Stimulated activated naive B cell treated with anti-CD40 and anti-IgM and Interleukin-4, amounts not matched to agents 10 μg/mL and 1 μg/mL and 100 μg/mL, for 72 hours (primary cell): Measurements from ENCODE around the gene NUAK1.

Experiments
- ATAC-seq, 2 donors: fragments of 150-1000 bp; cut with Tn5 transposase; replicated peaks; 2 replicates each; pipeline ENCODE4 v1.10.0; 2021; ENCODE audit warnings: moderate library complexity in 1 of 2
- DNase-seq: peaks from one replicate; pipeline ENCODE4 v3.0.0; 2021
- H3K27ac Mint-ChIP-seq: one replicate; pipeline ENCODE4 v1.8.0; 2022; ENCODE audit warnings: mild to moderate bottlenecking, mixed read lengths
- H3K27me3 Mint-ChIP-seq, 2 donors: one replicate each; pipeline ENCODE4 v1.8.0; 2022; ENCODE audit warnings: mixed read lengths in 2 of 2
- H3K36me3 Mint-ChIP-seq, 2 donors: one replicate each; pipeline ENCODE4 v1.8.0; 2022; ENCODE audit warnings: mixed read lengths in 2 of 2, mild to moderate bottlenecking in 1 of 2
- H3K4me1 Mint-ChIP-seq, 2 donors: one replicate each; pipeline ENCODE4 v1.8.0; 2022; ENCODE audit warnings: mixed read lengths in 2 of 2, mild to moderate bottlenecking in 1 of 2
- H3K4me3 Mint-ChIP-seq, 2 donors: one replicate each; pipeline ENCODE4 v1.8.0; 2022; ENCODE audit warnings: mild to moderate bottlenecking in 2 of 2, mixed read lengths in 2 of 2, moderate library complexity in 1 of 2
- H3K9me3 Mint-ChIP-seq, 2 donors: one replicate each; pipeline ENCODE4 v1.8.0; 2022; ENCODE audit warnings: mixed read lengths in 2 of 2, mild to moderate bottlenecking in 1 of 2

The NUAK1 gene

DNA sequence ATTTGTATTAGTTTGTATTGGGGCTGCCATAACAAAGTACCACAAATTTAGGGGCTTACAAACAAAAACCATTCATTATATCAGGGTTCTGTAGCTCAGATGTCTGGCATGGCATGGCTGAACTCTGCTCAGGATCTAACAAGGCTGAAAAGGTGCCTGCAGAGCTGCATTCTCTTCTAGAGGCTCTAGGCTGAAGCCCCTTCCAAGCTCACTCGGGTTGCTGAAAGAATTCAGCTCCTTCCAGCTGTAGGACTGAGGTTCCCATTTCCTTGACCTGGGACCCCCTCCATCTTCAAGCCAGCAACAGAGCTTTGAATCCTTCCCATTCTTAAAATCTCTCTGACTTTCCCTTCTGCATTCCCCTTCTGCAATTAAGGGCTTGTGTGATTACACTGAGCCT is 90.7 kb downstream of the NUAK1 start:
- Mint-ChIP-seq H3K36me3 (no peaks in the 10 kb centered on the region), H3K9me3 (no peaks in the 10 kb centered on the region), H3K4me3 (no peak overlapping the region), H3K27me3 (peaks cover 8 to 12% of the 10 kb centered on the region in 2 donors), H3K4me1 (no peaks in the 10 kb centered on the region), H3K27ac (no peak overlapping the region)
- DNase-seq = no peak
- no peak for ATAC-seq

DNA sequence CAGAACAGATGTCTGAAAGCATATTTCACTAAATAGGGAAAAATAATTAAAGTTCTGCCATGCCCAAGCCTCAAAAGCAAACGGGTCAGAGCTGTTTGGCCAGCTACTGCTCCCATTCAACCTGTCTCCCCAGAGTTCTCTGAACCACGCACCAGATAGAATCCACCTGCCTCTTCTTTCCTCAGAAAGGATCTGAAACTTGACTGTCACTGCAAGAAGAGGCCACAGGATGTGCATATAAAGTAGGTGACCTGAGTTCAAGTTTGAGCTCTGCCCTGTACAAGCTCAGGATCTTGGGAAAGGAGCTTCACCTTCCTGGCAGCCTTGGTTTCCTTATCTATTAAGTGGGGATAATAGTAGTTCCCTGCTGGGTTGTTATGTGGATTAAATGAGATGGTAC is 91.8 kb downstream of the NUAK1 start:
- no peaks in the 10 kb centered on the region for H3K9me3 Mint-ChIP-seq
- ATAC-seq = no peak
- no peaks in the 10 kb centered on the region for H3K36me3 Mint-ChIP-seq
- no peak overlapping the region for H3K27ac Mint-ChIP-seq
- no peaks in the 10 kb centered on the region for H3K4me1 Mint-ChIP-seq
- H3K27me3 Mint-ChIP-seq = peaks cover 4 to 12% of the 10 kb centered on the region in 2 donors
- no peak for DNase-seq
- H3K4me3 Mint-ChIP-seq = no peak overlapping the region

- ATAC-seq (no peak), DNase-seq (no peak)
- H3K9me3 Mint-ChIP-seq = no peaks in the 10 kb centered on the region
- H3K4me3 Mint-ChIP-seq = no peak overlapping the region
- H3K4me1 Mint-ChIP-seq = no peaks in the 10 kb centered on the region
- no peaks in the 10 kb centered on the region for H3K36me3 Mint-ChIP-seq
- H3K27me3 Mint-ChIP-seq = peaks cover 4 to 12% of the 10 kb centered on the region in 2 donors
- no peak overlapping the region for H3K27ac Mint-ChIP-seq
Observed at GRCh38 chr12:106046301-106046846, 92.4 kb downstream of the NUAK1 start.

DNA sequence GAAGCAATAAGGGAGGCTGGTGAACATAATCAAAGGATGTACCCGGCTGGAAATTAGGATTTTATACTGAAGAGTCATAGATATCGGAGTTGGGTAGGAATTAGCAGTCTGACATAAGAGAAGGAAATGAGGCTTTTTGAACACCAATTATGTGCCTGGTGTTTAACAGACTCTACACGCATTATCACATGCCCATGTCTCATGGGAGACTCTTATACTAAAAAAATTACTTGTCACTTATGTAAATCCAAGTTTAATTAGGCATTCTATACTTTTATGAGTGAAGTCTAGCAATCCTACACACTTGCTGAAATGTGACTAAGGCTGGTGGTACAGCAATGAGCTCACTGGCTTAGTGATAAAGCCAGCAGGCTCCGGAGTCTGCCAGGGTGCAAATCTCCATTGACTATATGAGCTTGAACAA is 93.5 kb downstream of the NUAK1 start:
- Mint-ChIP-seq H3K27me3 (peaks cover 6 to 11% of the 10 kb centered on the region in 2 donors), H3K36me3 (no peaks in the 10 kb centered on the region), H3K27ac (no peak overlapping the region), H3K4me1 (no peaks in the 10 kb centered on the region), H3K9me3 (peaks cover 0 to 6% of the 10 kb centered on the region in 2 donors), H3K4me3 (no peak overlapping the region)
- DNase-seq (no peak), ATAC-seq (no peak)

DNA sequence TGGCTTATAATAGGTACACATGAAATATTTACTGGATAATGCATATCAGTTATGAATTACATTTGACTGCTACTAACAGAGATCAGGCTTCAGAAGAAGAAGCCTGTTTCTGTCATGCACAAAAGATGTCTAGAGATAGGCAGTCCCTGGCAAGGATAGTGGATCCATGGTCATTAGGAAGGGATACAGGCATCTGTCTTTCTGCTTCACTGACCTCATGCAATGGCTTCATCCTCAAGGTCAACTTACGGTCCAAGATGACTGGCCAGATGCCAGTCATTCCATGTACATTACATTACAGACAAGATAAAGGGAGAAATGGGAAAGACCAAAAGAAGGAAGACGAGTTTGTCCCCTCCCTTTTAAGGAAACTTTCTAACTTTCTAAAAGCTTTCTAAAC is 94.0 kb downstream of the NUAK1 start:
- ATAC-seq = no peak
- Mint-ChIP-seq H3K4me1 (no peaks in the 10 kb centered on the region), H3K27me3 (peaks cover 6 to 11% of the 10 kb centered on the region in 2 donors), H3K27ac (no peak overlapping the region), H3K4me3 (no peak overlapping the region), H3K36me3 (no peaks in the 10 kb centered on the region), H3K9me3 (peaks cover 0 to 6% of the 10 kb centered on the region in 2 donors)
- DNase-seq = no peak

- Mint-ChIP-seq H3K4me1 (no peaks in the 10 kb centered on the region), H3K9me3 (peaks cover 0 to 12% of the 10 kb centered on the region in 2 donors), H3K36me3 (no peaks in the 10 kb centered on the region), H3K27me3 (peaks cover 0 to 13% of the 10 kb centered on the region in 2 donors), H3K4me3 (no peak overlapping the region), H3K27ac (no peak overlapping the region)
- ATAC-seq (no peak), DNase-seq (no peak)
Observed at GRCh38 chr12:106042037-106042436, 96.7 kb downstream of the NUAK1 start.

DNA sequence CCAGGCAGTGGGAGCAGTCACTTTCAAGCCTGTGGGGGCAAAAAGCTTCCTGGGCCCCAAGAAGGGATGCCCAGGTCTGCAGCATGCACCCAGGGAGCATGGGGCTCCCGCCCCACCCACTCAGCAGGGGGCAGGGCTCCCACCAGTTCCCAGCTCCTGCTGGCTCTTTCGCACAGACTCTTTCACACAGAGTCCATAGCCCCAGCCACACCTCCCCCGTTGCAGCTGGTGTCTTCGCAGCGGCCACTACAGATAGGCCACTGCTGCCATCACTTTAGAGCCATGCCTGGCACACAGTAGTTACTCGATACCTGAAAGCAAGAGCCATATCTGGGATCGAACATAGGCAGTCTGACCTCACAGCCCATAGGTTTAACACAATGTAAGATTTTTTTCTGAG is 98.2 kb downstream of the NUAK1 start:
- no peak for ATAC-seq
- Mint-ChIP-seq H3K4me1 (no peaks in the 10 kb centered on the region), H3K27ac (no peak overlapping the region), H3K4me3 (no peak overlapping the region), H3K27me3 (peaks cover 0 to 13% of the 10 kb centered on the region in 2 donors), H3K36me3 (no peaks in the 10 kb centered on the region), H3K9me3 (peaks cover 2 to 16% of the 10 kb centered on the region in 2 donors)
- no peak for DNase-seq

DNA sequence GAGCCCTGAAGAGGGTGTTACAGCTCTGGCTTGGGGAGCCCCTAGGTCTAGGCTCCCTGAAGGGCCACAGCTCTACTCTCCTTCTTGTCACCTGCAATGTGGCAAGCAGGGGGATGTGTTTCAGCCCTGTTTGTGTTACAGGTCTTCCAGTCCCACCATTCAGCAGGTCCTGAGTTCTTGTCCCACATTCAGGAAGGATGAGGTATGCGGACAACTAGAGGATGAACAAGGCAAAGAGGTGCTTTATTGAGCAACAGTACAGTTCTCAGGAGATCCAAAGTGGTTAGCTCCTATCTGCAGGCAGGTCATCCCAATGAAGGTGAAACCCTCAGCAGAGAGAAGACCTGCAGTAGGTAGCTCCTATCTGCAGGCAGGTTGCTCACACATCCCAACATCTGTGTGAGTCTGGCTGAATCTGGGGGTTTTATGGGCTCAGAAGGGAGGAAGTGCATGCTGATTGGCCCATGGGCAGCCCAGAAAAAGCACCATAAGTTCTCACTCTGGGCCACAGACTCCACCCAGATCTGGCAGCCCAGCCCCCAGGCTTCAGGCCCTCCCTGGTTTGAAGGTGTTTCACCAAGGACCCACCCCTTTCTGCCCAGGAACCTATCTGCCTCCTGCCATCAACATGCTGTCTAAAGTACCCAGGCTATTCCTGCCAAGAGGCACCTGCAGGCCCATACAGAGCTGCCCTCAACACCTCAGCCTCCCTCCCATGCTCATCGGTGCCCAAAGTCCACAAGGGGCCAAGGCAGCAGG is 98.9 kb downstream of the NUAK1 start:
- ATAC-seq (no peak), DNase-seq (no peak)
- no peaks in the 10 kb centered on the region for H3K36me3 Mint-ChIP-seq
- H3K4me3 Mint-ChIP-seq = no peak overlapping the region
- peaks cover 2 to 16% of the 10 kb centered on the region in 2 donors for H3K9me3 Mint-ChIP-seq
- peaks cover 0 to 13% of the 10 kb centered on the region in 2 donors for H3K27me3 Mint-ChIP-seq
- no peaks in the 10 kb centered on the region for H3K4me1 Mint-ChIP-seq
- H3K27ac Mint-ChIP-seq = no peak overlapping the region

DNA sequence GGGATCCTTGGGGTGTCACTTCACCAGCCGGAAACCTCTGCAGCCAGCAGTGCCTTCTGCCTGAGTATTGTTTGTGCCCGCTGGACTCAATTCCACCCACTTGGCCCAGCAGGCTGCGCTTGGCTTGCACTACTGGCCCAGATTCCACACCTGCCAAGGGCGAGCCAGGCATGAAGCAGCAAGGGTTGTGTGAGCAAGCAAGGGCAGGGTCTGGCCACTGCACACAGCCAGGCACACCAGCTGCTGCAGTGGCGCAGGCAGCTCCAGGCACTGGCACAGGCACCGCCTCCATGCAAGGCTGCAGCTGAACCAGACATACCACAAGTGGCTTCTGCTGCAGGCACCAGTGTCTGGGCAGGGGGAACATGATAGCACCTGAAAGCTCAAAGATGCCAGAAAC is 99.5 kb downstream of the NUAK1 start:
- no peak overlapping the region for H3K27ac Mint-ChIP-seq

GRCh38 chr12:106037524-106038298 is 101.0 kb downstream of the NUAK1 start:
- Mint-ChIP-seq H3K36me3 (no peaks in the 10 kb centered on the region), H3K27me3 (peaks cover 0 to 13% of the 10 kb centered on the region in 2 donors), H3K9me3 (peaks cover 2 to 16% of the 10 kb centered on the region in 2 donors), H3K4me3 (no peak overlapping the region), H3K4me1 (no peaks in the 10 kb centered on the region), H3K27ac (no peak overlapping the region)
- no peak for ATAC-seq
- DNase-seq = no peak

More for the DNA sequence above, 99.5 kb downstream of the NUAK1 start:
- Mint-ChIP-seq H3K9me3 (peaks cover 2 to 16% of the 10 kb centered on the region in 2 donors), H3K27me3 (peaks cover 0 to 13% of the 10 kb centered on the region in 2 donors), H3K4me3 (no peak overlapping the region), H3K36me3 (no peaks in the 10 kb centered on the region), H3K4me1 (no peaks in the 10 kb centered on the region)
- ATAC-seq (no peak), DNase-seq (no peak)

- DNase-seq (no peak), ATAC-seq (no peak)
- no peak overlapping the region for H3K4me3 Mint-ChIP-seq
- H3K27me3 Mint-ChIP-seq = peaks cover 0 to 6% of the 10 kb centered on the region in 2 donors
- H3K27ac Mint-ChIP-seq = no peak overlapping the region
- H3K4me1 Mint-ChIP-seq = no peaks in the 10 kb centered on the region
- H3K9me3 Mint-ChIP-seq = peaks cover 2 to 10% of the 10 kb centered on the region in 2 donors
- H3K36me3 Mint-ChIP-seq = no peaks in the 10 kb centered on the region
Observed at GRCh38 chr12:106035421-106035820, 103.3 kb downstream of the NUAK1 start.

- Mint-ChIP-seq H3K36me3 (no peaks in the 10 kb centered on the region), H3K27me3 (peaks cover 0 to 6% of the 10 kb centered on the region in 2 donors), H3K4me3 (no peak overlapping the region), H3K27ac (no peak overlapping the region), H3K4me1 (no peaks in the 10 kb centered on the region), H3K9me3 (peaks cover 2 to 10% of the 10 kb centered on the region in 2 donors)
- DNase-seq (no peak), ATAC-seq (no peak)
Observed at GRCh38 chr12:106034316-106034715, 104.4 kb downstream of the NUAK1 start.

DNA sequence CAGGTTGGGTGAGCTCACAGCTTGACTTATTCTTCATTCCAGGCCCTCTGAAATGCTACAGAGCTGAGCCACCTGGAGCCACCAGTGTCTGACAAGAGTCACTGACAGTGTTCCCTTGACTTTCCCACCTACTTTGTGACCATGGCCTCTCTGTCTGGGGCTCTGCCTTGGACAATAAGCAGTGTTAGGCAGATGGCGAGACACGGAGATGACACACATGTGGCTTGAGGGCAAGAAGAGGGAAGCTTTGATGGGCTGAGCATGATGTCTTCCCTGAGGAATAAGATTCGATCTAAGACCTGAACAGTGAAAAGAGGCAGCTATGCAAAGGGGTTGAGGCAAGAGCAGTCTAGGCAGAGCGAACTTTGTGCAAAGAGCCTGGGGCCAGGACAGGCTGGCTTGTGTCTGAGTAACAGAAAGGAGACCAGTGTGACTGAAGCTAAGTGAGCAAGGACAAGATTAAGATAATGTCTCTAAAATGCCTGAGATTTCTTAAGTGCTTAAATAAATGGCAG is 105.5 kb downstream of the NUAK1 start:
- ATAC-seq (no peak), DNase-seq (no peak)
- Mint-ChIP-seq H3K9me3 (peaks cover 2 to 9% of the 10 kb centered on the region in 2 donors), H3K36me3 (no peaks in the 10 kb centered on the region), H3K27me3 (peaks cover 0 to 5% of the 10 kb centered on the region in 2 donors), H3K4me3 (no peak overlapping the region), H3K4me1 (no peaks in the 10 kb centered on the region), H3K27ac (no peak overlapping the region)

DNA sequence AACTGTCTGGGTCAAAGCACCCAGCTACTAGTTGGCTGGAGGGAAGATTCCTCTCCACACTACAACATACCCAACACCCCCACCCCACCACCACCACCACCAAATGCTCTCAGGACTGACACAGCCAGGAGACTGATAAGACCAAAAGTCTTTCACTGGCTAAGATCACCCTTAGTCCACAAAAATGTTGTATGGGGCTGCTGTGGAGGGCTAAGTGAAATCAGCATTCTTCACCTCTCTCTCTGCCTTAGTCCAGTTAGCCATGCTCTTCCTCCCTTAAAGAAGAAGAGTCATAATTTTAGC is 106.2 kb downstream of the NUAK1 start:
- no peaks in the 10 kb centered on the region for H3K36me3 Mint-ChIP-seq

More for the DNA sequence above, 106.2 kb downstream of the NUAK1 start:
- Mint-ChIP-seq H3K4me3 (no peak overlapping the region), H3K4me1 (no peaks in the 10 kb centered on the region), H3K9me3 (peaks cover 2 to 4% of the 10 kb centered on the region in 2 donors), H3K27me3 (peaks cover 5 to 6% of the 10 kb centered on the region in 2 donors), H3K27ac (no peak overlapping the region)
- DNase-seq (no peak), ATAC-seq (no peak)
